Suprapubic skin (tissue), 4 donors: ENCODE results near the gene RNF130. TPM values are rescaled to one million over a fixed set of nuclear protein-coding genes. Genes with fewer than 3 reads are reported as not detected.

Source experiments
- DNase-seq, 2 donors: peaks; one replicate each; pipeline ENCODE4 v3.0.0-alpha.2; 2019; ENCODE audit warnings: low spot score in 2 of 2
- H3K27ac ChIP-seq: fragments of 200-600 bp; sonication (generic); one replicate; pipeline ENCODE4 v1.5.1; 2019
- H3K27me3 ChIP-seq: fragments of 200-600 bp; sonication (generic); one replicate; pipeline ENCODE4 v1.5.1; 2019
- H3K36me3 ChIP-seq: fragments of 200-600 bp; sonication (generic); one replicate; pipeline ENCODE4 v1.5.1; 2019
- H3K4me1 ChIP-seq: fragments of 200-600 bp; sonication (generic); one replicate; pipeline ENCODE4 v1.5.1; 2019
- H3K4me3 ChIP-seq: fragments of 200-600 bp; sonication (generic); one replicate; pipeline ENCODE4 v1.5.1; 2019; ENCODE audit warnings: mild to moderate bottlenecking
- H3K9me3 ChIP-seq: fragments of 200-600 bp; sonication (generic); one replicate; pipeline ENCODE4 v1.5.1; 2019
- CTCF ChIP-seq, 2 donors: fragments of 200-600 bp in 1 of 2; fragments of 450-650 bp in 1 of 2; sonication (generic) in 1 of 2; IDR thresholded peaks; one replicate each; pipeline ENCODE4 v1.5.1; 2016 to 2019; ENCODE audit warnings: antibody characterized with exemption in 2 of 2, mild to moderate bottlenecking in 1 of 2, moderate library complexity in 1 of 2
- EP300 ChIP-seq: sonication (generic); formaldehyde crosslinking; IDR thresholded peaks from one replicate; pipeline ENCODE4 v1.6.1; 2017; ENCODE audit warnings: antibody characterized with exemption
- POLR2A ChIP-seq, 2 donors: fragments of 450-650 bp; IDR thresholded peaks; one replicate each; pipeline ENCODE4 v1.6.1; 2017; ENCODE audit warnings: antibody characterized with exemption in 2 of 2, mild to moderate bottlenecking in 2 of 2, moderate library complexity in 2 of 2
- POLR2AphosphoS5 ChIP-seq, 3 donors: sonication (generic); formaldehyde crosslinking; IDR thresholded peaks; one replicate each; pipeline ENCODE4 v1.6.1; 2017; ENCODE audit warnings: antibody characterized with exemption in 3 of 3
- WGBS: methylation state at CpG from one replicate; pipeline ENCODE4 v1.1.5; 2018; 5-methylcytosine and 5-hydroxymethylcytosine counted together
- total RNA-seq, 4 donors: library from RNA; depleted of rRNA; stranded (reverse); fragments of >200 nt; gene quantifications; one replicate each; pipeline ENCODE4 v1.1.0, GENCODE V29; 2016

RNF130 gene
- total RNA-seq, 4 donors from 2014 or later = 24.8 to 37.2 (median 29.8) TPM

GRCh38 chr5:179953987-179954386 lies 117.6 kb downstream of the RNF130 start:
- H3K36me3 ChIP-seq = peaks cover 11% of the 10 kb centered on the region
- no peaks in the 10 kb centered on the region for H3K4me1 ChIP-seq
- H3K27ac ChIP-seq = no peak overlapping the region
- no peak for TF ChIP-seq EP300
- no peak for TF ChIP-seq POLR2A (IDR thresholded peaks at IDR 0.05)
- no peak for TF ChIP-seq POLR2AphosphoS5 (IDR thresholded peaks at IDR 0.05)
- no peak for TF ChIP-seq CTCF (IDR thresholded peaks at IDR 0.05)
- no peaks in the 10 kb centered on the region for H3K27me3 ChIP-seq
- no peaks in the 10 kb centered on the region for H3K9me3 ChIP-seq
- DNase-seq = no peak
- H3K4me3 ChIP-seq = no peak overlapping the region
- WGBS = 93% methylated on average over 4 of the region's 4 CpGs

GRCh38 chr5:179936976-179937681 lies 134.4 kb downstream of the RNF130 start:
- Histone ChIP-seq H3K4me1 (no peaks in the 10 kb centered on the region), H3K36me3 (no peaks in the 10 kb centered on the region), H3K4me3 (no peak overlapping the region), H3K27ac (no peak overlapping the region), H3K9me3 (no peaks in the 10 kb centered on the region), H3K27me3 (no peaks in the 10 kb centered on the region)
- DNase-seq = no peak
- TF ChIP-seq POLR2A (IDR thresholded peaks at IDR 0.05) = no peak
- no peak for TF ChIP-seq CTCF (IDR thresholded peaks at IDR 0.05)
- no peak for TF ChIP-seq EP300
- TF ChIP-seq POLR2AphosphoS5 (IDR thresholded peaks at IDR 0.05) = no peak
- WGBS = 89% methylated on average over 13 of the region's 13 CpGs

- no peak overlapping the region for H3K27ac ChIP-seq
- no peak overlapping the region for H3K4me3 ChIP-seq
- DNase-seq = peak in 1 of 2 donors; percentile 18
- WGBS = 95% methylated on average over 8 of the region's 8 CpGs
- H3K4me1 ChIP-seq = no peaks in the 10 kb centered on the region
- no peaks in the 10 kb centered on the region for H3K27me3 ChIP-seq
- no peak for TF ChIP-seq EP300
- no peak for TF ChIP-seq CTCF (IDR thresholded peaks at IDR 0.05)
- no peak for TF ChIP-seq POLR2A (IDR thresholded peaks at IDR 0.05)
- no peak for TF ChIP-seq POLR2AphosphoS5 (IDR thresholded peaks at IDR 0.05)
- no peaks in the 10 kb centered on the region for H3K36me3 ChIP-seq
- no peaks in the 10 kb centered on the region for H3K9me3 ChIP-seq
These were observed 140.6 kb downstream of the RNF130 start for GRCh38 chr5:179930788-179931473.

GRCh38 chr5:179927824-179928223 lies 143.7 kb downstream of the RNF130 start:
- H3K27ac ChIP-seq = no peak overlapping the region
- H3K4me3 ChIP-seq = no peak overlapping the region
- TF ChIP-seq CTCF (IDR thresholded peaks at IDR 0.05) (no peak), POLR2A (IDR thresholded peaks at IDR 0.05) (no peak), POLR2AphosphoS5 (IDR thresholded peaks at IDR 0.05) (no peak), EP300 (no peak)
- H3K36me3 ChIP-seq = no peaks in the 10 kb centered on the region
- H3K9me3 ChIP-seq = no peaks in the 10 kb centered on the region
- H3K27me3 ChIP-seq = no peaks in the 10 kb centered on the region
- peak in 1 of 2 donors; percentile 24 for DNase-seq
- H3K4me1 ChIP-seq = no peaks in the 10 kb centered on the region
- 88% methylated on average over 7 of the region's 7 CpGs for WGBS

- no peak for TF ChIP-seq CTCF (IDR thresholded peaks at IDR 0.05)
- no peak for TF ChIP-seq EP300
- TF ChIP-seq POLR2AphosphoS5 (IDR thresholded peaks at IDR 0.05) = no peak
- no peak for TF ChIP-seq POLR2A (IDR thresholded peaks at IDR 0.05)
- no peaks in the 10 kb centered on the region for H3K27me3 ChIP-seq
- no peaks in the 10 kb centered on the region for H3K4me1 ChIP-seq
- H3K27ac ChIP-seq = no peak overlapping the region
- no peak overlapping the region for H3K4me3 ChIP-seq
- DNase-seq = peak in 1 of 2 donors; percentile 35
- no peaks in the 10 kb centered on the region for H3K9me3 ChIP-seq
- no peaks in the 10 kb centered on the region for H3K36me3 ChIP-seq
- 85% methylated on average over 8 of the region's 8 CpGs for WGBS
These were observed 144.9 kb downstream of the RNF130 start for GRCh38 chr5:179926657-179927056.
